ENCODE data around the gene MPZ.
"Not testable (repeated sequence)": the region's sequence is repeated elsewhere in the genome, so short reads cannot be mapped to it uniquely, and the experiment has no call there.

MPZ gene

GRCh38 chr1:161299347-161299746 is 10.4 kb downstream of the MPZ start:
- DNase-seq (ENCODE audit: low read depth) = no peak

DNA sequence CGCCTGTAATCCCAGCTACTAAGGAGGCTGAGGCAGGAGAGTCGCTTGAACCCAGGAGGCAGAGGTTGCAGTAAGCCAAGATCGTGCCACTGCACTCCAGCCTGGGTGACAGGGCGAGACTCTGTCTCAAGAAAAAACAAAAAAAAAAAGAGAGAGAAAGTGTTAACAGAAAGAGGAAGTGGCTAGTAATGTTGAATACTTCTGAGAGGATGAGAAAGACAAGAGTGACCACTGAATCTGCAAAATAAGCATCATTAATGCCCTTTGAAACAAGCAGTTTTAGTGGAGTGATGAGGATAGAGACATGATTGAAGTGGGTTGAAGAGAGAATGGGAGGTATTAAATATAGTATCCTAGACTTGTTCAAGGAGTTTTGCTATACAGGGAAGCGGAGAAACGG is 11.7 kb downstream of the MPZ start:
- no peak for DNase-seq (ENCODE audit: low read depth)

GRCh38 chr1:161297415-161297814 is 12.4 kb downstream of the MPZ start:
- DNase-seq (ENCODE audit: low read depth) = no peak

DNA sequence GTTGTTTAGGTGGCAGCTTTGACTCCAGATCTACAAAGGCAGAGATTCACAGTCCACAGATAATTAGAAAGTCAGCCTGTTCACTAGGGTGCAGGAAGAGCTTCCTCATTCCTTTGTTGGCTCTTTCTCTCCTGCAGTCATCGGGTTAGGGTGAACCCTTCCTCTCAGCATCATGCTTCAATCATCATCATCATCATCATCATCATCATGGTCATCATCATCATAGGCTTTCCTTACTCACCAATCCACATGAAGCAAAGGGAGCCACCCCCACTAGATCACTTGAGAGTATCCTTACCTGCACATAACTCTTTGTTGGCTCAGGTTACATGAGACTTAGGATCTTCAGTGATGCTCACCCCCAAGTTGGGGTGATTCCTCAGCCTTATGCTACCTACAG is 19.0 kb downstream of the MPZ start:
- no peak for DNase-seq (ENCODE audit: low read depth)

DNA sequence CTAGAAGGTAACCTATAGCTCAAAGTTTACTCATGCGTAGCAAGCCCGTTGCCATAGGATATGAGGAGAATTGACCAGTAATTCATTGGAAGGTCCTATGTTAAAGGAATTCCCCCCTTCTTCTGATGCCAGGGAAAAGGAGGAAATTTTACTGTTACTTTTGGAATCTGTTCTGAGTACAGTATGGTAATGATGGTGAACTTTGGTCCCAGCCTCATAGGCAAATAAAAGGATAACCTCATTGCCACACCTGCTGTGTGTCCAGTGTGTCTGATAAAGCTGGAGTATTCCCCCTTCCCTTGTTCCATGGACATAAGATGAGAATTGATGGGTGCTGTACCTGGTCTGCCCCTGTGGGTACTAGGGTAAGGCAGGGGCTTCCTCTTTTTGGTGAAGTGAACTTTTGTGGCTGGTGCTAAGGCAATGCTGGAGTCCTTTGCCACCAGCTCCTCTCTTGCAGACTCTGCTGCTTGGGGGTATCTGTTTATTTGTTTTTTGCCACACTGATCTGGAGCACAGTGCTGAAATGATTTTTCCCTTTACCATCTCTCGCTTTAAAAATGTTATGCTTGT is 22.2 kb downstream of the MPZ start:
- no peak for DNase-seq (ENCODE audit: low read depth)

DNA sequence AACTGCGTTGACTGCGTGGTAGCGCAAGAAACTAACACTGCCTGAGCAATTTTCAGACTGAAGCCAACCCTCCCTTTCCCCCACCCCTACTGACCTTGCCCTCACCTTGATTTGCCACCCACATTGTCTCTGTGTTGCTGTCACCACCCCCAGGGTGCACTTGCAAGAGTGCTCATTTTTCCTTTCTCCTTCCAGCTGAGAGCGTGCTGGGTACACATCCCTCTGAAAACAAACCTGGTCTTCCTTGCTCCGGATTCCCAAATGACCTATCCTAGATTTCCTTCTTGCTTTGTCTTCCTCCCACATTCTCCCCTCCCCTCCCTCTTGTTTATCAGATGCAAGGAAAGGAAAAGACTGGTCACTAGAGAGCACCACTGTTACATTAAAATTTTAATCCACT is 24.2 kb downstream of the MPZ start:
- DNase-seq (ENCODE audit: low read depth) = no peak

DNA sequence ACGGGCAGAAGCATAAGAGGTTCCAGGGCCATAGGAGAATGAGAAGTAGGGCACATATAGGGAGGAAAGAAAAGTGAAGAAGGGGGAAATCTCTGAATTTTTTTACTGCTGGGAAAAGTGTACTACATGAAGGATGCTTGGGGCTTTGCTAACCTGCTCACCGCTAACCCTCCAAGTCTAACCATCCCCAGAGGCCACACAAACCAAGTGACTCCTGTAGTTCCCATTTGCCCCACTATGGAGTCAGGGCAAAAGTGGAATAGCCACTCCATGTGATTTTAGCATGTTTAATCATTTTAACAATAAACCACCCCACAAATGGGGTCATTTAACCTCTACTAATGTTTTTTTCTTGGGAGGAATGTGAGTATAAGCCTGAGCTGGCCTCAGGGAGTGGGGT is 24.7 kb downstream of the MPZ start:
- no peak for DNase-seq (ENCODE audit: low read depth)

- no peak for DNase-seq (ENCODE audit: low read depth)
Measured at GRCh38 chr1:161282991-161283390, 26.8 kb downstream of the MPZ start.

GRCh38 chr1:161274874-161275273 is 34.9 kb downstream of the MPZ start:
- DNase-seq (ENCODE audit: low read depth) = no peak

DNA sequence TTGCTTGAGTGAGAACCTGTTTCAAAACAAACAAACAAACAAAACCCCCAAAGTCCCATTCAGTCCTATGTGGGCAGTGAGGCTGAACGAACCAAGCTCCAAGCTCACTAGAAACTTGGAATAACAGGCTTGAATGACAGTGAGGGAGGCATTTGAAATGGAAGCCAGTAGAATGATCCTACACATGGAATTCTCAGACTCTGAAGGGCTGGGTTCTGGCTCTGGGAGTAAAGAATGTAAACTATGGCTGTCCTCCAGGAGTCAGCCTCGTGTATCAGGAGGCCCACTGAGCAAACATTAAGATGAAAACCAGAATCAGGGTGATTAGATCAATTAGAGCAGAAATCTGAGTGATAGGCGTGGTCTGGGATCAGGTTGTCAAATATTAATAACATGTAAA is 36.4 kb downstream of the MPZ start:
- DNase-seq (ENCODE audit: low read depth) = no peak

- DNase-seq (ENCODE audit: low read depth) = no peak
Measured at GRCh38 chr1:161267321-161267720, 42.4 kb downstream of the MPZ start.

DNA sequence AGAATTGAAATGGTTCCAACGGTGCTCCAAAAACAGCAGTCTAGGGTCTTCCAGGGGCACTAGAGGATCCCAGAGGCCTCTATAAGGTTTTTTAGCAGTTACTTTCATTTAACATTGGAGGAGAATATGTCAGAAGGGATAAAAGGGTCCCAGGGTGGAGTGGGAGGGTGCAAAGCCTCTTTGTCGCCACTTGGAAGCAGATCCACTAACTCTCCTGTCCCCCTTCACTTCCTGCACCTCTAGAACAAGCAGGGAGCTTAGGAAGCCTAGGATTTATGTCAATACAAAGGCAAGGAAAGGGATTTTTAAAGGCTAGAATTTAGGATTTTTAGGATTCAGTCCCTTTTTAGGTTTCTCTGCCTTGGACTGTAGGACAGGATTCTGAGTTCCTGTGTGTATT is 42.9 kb downstream of the MPZ start:
- DNase-seq (ENCODE audit: low read depth) = no peak

DNA sequence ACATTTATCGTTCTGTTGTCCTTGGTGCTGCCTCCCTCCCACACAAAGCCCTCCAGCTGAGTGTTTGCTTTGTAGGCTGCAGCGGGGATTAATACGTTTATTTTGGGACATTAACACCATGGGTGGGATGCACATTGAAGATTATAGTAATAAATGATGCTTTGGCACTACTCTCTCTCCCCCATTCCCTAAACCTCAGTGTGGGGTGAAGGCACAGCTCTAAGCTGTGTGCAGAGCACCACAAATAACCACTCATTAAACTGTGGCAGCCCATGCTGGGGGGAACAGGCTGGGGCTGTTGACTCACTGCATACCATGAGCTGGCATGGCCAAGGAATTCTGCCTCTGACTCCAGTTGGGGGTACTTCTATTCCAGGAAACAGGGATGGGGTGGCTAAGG is 43.6 kb downstream of the MPZ start:
- peak; percentile 42 for DNase-seq (ENCODE audit: low read depth)

- DNase-seq (ENCODE audit: low read depth) = no peak
Measured at GRCh38 chr1:161265305-161265704, 44.5 kb downstream of the MPZ start.

- DNase-seq (ENCODE audit: low read depth) = no peak
Measured at GRCh38 chr1:161261261-161262235, 48.2 kb downstream of the MPZ start.

GRCh38 chr1:161260376-161261260 is 49.1 kb downstream of the MPZ start:
- no peak for DNase-seq (ENCODE audit: low read depth)

- DNase-seq (ENCODE audit: low read depth) = no peak
Measured at GRCh38 chr1:161259765-161260164, 50.0 kb downstream of the MPZ start.

GRCh38 chr1:161259345-161259702 is 50.4 kb downstream of the MPZ start:
- no peak for DNase-seq (ENCODE audit: low read depth)

DNA sequence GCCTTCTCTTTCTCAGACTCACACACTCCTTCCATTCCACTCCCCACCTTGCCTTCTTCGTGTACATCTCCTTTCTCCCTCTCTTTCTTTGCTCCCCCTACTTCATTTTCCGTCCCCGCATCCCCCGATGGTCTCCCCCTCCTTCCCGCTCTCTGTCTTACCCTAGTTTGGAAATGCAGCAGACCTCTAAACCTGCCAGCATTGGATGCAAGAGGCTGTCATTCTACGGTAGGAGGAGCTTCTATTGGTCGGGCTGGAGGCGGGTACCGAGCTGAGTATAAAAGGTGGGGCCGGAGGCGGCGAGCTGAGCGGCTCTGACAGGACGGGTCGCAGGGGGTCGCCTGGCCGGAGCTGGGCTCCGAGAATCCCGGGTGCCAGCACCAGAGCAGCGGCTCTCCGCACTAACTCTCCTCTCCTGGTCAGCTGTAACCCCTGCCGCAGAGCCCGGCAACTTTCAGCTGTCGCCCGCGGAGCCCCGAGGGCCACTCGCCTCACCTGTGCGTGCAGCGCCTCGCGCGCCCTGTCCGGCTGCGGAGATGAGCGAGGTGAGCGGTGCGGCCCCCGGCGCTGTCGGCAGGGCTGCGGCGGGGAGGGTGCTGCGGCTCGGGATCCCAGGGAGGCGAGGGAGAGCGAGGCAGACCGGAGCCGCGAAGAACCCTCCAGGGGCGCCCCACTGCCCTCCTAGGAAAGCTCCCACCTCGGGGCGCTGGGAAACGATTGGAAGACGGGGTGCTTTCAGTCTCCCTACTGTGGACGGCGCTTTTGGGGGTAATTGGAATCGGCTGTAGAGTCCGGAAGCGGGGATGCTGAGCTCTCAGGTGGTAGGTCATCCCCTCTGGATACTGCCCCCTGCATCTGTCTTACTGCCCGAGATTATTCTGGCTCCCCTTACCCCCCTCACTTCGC is 51.1 kb downstream of the MPZ start, which contains the start of gene PCP4L1:
TSS of gene PCP4L1 (plus strand) at position 307 of the 906 bp plus-strand sequence. CDS start at position 537, 230 bp downstream.
- peak; percentile 60 for DNase-seq (ENCODE audit: low read depth)

- not testable (repeated sequence) for DNase-seq (ENCODE audit: low read depth)
Measured at GRCh38 chr1:161257109-161257508, 52.7 kb downstream of the MPZ start.

DNA sequence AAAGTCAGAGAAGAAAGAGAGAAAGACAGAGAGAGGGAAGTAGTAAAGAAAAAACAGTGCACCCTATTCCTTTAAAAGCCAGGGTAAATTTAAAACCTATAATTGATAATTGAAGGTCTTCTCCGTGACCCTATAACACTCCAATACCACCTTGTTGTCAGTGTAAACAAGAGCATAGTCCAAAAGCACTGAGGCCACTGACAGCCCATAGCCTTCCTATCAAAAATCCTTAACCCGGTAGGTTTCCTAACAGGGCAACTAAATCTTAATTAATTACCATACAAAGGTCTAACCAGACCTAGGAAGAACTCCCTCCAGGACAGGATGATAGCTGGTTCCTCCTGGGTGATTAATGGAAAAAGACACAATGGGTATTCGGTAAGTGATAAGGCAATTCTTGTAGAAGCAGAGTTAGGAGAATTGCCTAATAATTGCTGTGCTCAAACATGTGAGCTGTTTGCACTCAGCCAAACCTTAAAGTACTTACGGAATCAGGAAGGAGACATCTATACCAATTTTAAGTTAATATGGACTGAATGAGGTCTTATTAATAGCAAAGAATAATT is 53.7 kb downstream of the MPZ start:
- not testable (repeated sequence) for DNase-seq (ENCODE audit: low read depth)
